Aorta (tissue), 5 donors: ENCODE data around the gene MED23. TPM values are rescaled to one million over a fixed set of nuclear protein-coding genes. Genes with fewer than 3 reads are reported as not detected.

Experiments
- ATAC-seq: fragments of 200-7000 bp; cut with Tn5 transposase; one replicate; pipeline ENCODE4 v1.9.1; 2022; ENCODE audit warnings: moderate library complexity; ENCODE audit not compliant: low FRiP score
- DNase-seq, 2 donors: peaks; one replicate each; pipeline ENCODE4 v3.0.0-alpha.2; 2020
- H3K27ac ChIP-seq, 2 donors: one replicate each; pipeline ENCODE4 v1.5.1; 2013; ENCODE audit warnings: low read length in 2 of 2, mild to moderate bottlenecking in 2 of 2, moderate library complexity in 2 of 2, control low read depth in 1 of 2, inconsistent platforms in 1 of 2, low read depth in 1 of 2
- H3K27me3 ChIP-seq, 2 donors: one replicate each; pipeline ENCODE4 v1.6.1; 2013; ENCODE audit warnings: control low read depth in 1 of 2, low read length in 1 of 2, mild to moderate bottlenecking in 1 of 2, moderate library complexity in 1 of 2; ENCODE audit not compliant: insufficient read depth in 2 of 2, control insufficient read depth in 1 of 2
- H3K36me3 ChIP-seq, 2 donors: one replicate each; pipeline ENCODE4 v1.6.1; 2013; ENCODE audit warnings: control low read depth in 1 of 2, low read length in 1 of 2, mild to moderate bottlenecking in 1 of 2; ENCODE audit not compliant: insufficient read depth in 2 of 2, control insufficient read depth in 1 of 2
- H3K4me1 ChIP-seq, 2 donors: one replicate each; pipeline ENCODE4 v1.6.1; 2013; ENCODE audit warnings: low read length in 2 of 2, control low read depth in 1 of 2, mild to moderate bottlenecking in 1 of 2, moderate library complexity in 1 of 2; ENCODE audit not compliant: insufficient read depth in 2 of 2, control insufficient read depth in 1 of 2
- H3K4me3 ChIP-seq, 2 donors: one replicate each; pipeline ENCODE4 v1.5.1; 2013; ENCODE audit warnings: low read length in 2 of 2, control low read depth in 1 of 2, mild to moderate bottlenecking in 1 of 2
- H3K9me3 ChIP-seq: one replicate; pipeline ENCODE4 v1.6.1; 2013; ENCODE audit warnings: mild to moderate bottlenecking, low read length; ENCODE audit not compliant: control insufficient read depth
- WGBS, 2 donors: extraction: QIAGEN DNeasy Blood & Tissue Kit; methylation state at CpG; one replicate each; pipeline ENCODE4 v1.1.7; 2013; 5-methylcytosine and 5-hydroxymethylcytosine counted together
- intact Hi-C, 2 donors: fragments of 100-400 bp; cut with DNase I; formaldehyde crosslinking; loops; one replicate each; pipeline versions ENCODE4 v1.14.2 to v1.15.0; 2022
- polyA plus RNA-seq, 2 donors: library from polyadenylated mRNA; stranded (reverse); fragments of 200-250 nt; gene quantifications; one replicate each; pipeline ENCODE4 v1.2.3, GENCODE V29; 2013
- total RNA-seq, 2 donors: library from RNA; stranded (reverse); fragmentation: NEBNext Ultra II Directional; extraction: Animal tissue kit (Norgen Biotek cat#: 25700); gene quantifications; one replicate each; pipeline ENCODE4 v1.2.1, GENCODE V29; 2021
- donor health status: healthy with polysubstance abuse.
- donor health status: Bipolar disorder and iron deficiency.
- donor health status: DM: no; HTN: no; CAD: no.
- donor health status: DM: no; HTN: no; CAD: no.
- donor health status: DM: yes; HTN: yes; CAD: no.

The MED23 gene
- total and polyA plus RNA-seq, 4 donors = 4.0 to 32.9 (median 23.5) TPM

DNA sequence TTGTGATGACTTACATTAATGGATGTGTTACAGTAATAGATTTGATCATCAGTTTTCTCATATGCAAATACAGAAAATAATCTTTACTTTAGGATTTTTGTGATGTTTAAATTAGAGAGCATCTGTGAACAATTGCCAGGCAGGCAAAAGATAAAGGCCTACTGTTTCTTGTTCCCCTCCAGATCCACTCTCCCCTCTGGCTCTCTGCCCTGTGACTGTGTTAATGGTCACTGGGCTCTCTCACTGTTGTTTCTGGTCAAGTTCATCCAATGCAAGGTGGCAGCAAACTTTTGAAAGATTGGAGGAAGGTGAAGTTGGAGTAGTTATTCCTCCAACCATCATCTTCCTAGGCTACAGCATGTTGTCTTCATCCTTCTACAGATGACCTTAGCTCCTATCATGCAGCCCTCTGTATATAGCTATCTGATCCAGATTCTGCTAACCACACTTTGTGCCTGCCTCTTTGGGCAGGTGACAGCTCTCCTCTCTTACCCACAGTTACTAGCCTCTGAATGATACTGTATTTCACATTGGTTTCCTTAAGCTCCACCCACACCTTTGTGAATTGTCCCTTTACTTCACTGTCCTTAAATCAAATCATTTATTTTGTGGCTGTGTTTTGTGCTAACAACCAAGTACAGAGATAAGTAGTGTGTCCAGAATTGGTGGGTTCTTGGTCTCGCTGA lies 103.9 kb downstream of the MED23 start:
- Histone ChIP-seq H3K27ac (no peak overlapping the region), H3K36me3 (no peaks in the 10 kb centered on the region), H3K4me1 (no peaks in the 10 kb centered on the region), H3K4me3 (no peak overlapping the region), H3K27me3 (no peaks in the 10 kb centered on the region), H3K9me3 (peaks cover 4% of the 10 kb centered on the region)
- no peak for DNase-seq
- intact Hi-C loops = no loop called here
- WGBS, 2 donors = 97% methylated on average over 1 of the region's 1 CpG
- no peak for ATAC-seq

Other genes with a start within 250 kb of the MED23 start
- 1 to 10 TPM in 1 of 2 donors, under 1 TPM in 1; 0.87 to 4.6 TPM for gene ARG1, start 55.0 kb downstream of the MED23 start, total RNA-seq
- not detected for gene ARG1, start 55.0 kb downstream of the MED23 start, polyA plus RNA-seq
- gene ENPP3, start 9.1 kb upstream of the MED23 start, total RNA-seq = 1 to 10 TPM in 1 of 2 donors, under 1 TPM in 1; 0.26 to 1.7 TPM
- 1 to 10 TPM in 1 of 2 donors, under 1 TPM in 1; 0.41 to 1.0 TPM for gene ENPP3, start 9.1 kb upstream of the MED23 start, polyA plus RNA-seq
- not detected for gene OR2A4, start 73.2 kb upstream of the MED23 start, total RNA-seq
- 1 to 10 TPM in 1 of 2 donors, not detected in 1; 1.0 TPM for gene OR2A4, start 73.2 kb upstream of the MED23 start, polyA plus RNA-seq
- not detected for gene CTAGE9, start 82.8 kb upstream of the MED23 start, total RNA-seq
- not detected for gene CTAGE9, start 82.8 kb upstream of the MED23 start, polyA plus RNA-seq
- 10 to 100 TPM; 20.2 to 35.2 TPM for gene ENPP1, start 179.8 kb upstream of the MED23 start, total RNA-seq
- 1 to 10 TPM; 1.3 to 8.8 TPM for gene ENPP1, start 179.8 kb upstream of the MED23 start, polyA plus RNA-seq